Occipital lobe (tissue), 2 donors: ENCODE results near the gene AHCYL1. TPM values are rescaled to one million over a fixed set of nuclear protein-coding genes. Genes with fewer than 3 reads are reported as not detected.
"Not testable (repeated sequence)": the region's sequence is repeated elsewhere in the genome, so short reads cannot be mapped to it uniquely, and the experiment has no call there.

Experiments used
- DNase-seq: peaks from one replicate; lab custom pipeline; 2025; lab: John Stamatoyannopoulos, UW
- total RNA-seq: library from RNA; depleted of rRNA; stranded (reverse); fragments of >200 nt; gene quantifications from one replicate; pipeline ENCODE4 v1.2.3, GENCODE V29; 2014

AHCYL1 gene
- total RNA-seq, result 26.4 TPM

DNA sequence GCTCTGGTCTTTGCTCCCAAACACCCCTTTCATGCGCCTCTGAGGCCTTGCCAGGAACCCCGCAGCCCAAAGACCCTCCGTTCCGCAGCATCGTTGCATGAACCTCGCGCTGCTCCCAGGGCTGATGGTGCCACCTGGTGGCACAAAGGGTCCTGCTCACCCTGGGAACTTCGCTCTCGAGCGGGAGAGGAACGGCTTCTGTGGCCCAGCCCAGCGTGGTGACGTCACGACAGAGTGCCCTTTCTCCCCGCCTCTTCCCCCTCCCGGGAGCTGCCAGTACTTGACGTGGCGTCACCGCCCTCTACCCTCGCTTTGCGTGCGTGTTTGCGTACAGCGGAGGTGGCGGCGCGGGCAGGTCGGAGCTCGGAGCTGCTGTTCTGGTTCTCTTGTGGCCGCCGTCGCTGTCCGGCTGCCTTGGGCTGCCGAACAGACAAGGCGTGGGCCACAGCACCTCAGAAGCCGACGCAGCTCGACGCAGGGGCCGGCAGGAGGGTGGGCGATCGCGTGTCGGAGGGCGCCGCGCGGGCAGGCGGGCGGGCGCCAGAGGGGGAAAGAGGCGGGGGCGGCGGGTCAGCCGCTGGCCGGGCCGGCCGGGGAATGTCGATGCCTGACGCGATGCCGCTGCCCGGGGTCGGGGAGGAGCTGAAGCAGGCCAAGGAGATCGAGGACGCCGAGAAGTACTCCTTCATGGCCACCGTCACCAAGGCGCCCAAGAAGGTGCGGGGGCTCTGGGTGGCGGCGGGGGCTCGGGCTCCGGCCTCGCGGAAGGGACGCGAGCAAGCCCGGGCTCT is at the start of gene AHCYL1:
AHCYL1 (plus strand) TSS at position 310 of the 791 bp plus-strand sequence; CDS start at position 598, 288 bp downstream.
- DNase-seq, result peak; percentile 99

DNA sequence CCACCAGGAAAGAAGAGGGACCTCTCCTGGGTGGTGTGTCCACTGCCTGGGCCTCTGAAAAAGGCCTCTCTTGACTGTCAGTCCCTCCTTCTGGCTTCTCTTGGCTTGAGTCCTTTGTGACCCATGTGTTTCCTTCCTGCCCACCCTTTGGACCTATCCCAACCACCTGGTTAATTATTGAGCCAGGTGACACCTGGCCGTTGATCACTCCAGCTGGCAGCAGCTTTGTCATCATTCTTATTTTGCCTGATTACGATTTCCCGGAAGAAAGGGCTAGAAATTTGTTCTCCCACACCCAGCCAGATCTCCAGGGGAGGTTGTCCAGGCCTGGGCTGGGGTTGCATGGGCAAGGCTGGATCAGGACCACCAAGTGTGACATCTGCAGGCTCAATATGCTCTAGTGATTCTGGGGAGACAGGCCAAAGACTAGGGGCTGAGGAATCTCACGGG is 49.1 kb upstream of the AHCYL1 start:
- DNase-seq, result no peak

DNA sequence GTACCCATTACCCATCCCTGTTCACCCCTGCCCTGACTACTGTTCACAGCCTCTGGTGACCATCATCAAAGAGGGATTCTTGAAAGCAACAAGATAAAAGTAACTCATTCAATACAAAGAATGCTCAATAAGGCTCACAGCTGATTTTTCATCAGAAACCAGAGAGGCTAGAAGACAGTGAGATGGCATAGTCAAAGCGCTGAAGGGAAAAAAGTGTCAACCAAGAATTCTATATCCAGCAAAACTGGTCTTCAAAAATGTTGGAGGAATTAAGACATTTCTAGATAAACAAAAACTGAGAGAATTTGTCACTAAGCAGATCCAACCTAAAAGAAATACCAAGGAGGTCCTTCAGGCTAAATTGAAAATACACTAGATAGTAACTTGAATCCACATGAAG is 46.8 kb upstream of the AHCYL1 start:
- DNase-seq, result no peak

DNA sequence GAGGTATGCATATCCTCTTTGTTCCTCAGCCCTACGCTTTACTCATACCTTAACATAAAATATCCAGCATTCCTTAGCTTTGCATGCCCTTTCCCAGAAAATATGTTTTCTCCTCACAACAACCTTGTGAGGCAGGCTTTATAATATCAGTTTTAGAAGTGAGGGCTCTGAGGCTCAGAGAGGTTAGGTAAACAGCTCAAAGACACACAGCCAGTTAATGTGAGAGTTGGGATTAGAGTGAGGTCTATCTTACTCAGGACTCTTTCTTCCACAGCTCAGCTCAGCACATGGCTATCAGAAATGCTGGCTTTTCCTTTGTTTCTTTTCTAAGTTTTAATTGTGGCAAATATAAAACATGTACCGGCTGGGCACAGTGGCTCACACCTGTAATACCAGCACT is 46.0 kb upstream of the AHCYL1 start:
- DNase-seq, result no peak

DNA sequence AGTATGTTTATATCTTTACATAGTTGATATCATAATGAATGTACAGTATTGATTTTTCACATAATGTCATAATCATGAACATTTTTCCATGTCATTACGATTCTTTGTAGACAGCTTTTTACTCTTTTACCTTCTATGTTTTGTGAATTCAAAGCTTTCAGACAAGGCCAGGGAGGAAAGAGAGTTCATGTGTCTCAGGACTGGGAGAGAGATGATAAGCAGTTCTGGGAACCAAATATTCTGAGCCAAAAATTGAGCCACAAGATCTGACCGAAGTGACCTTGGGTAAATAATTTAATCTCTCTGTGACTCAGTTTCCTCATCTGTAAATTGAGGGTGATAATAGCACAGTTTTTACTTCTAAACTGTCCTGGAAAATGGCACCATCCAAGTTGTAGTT is 42.1 kb upstream of the AHCYL1 start:
- no peak for DNase-seq

DNA sequence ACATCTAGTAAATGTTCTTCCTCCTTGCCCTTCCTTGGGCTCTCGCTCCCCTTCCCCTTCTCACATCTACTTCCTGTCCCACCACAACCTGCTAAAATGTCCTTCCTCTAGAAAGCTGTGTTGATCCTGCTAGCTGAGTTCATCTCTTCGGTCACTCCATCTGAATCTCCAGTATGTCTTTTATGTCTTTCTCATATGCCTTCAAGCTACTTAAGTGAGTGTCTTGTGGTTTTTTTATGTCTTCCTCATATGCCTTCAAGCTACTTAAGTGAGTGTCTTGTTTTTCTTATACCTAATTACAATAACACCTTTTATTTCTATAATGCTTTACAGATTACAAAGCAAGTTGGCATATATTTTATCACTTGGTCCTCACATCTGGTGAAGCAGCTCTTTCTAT is 40.0 kb upstream of the AHCYL1 start:
- DNase-seq, result no peak

DNA sequence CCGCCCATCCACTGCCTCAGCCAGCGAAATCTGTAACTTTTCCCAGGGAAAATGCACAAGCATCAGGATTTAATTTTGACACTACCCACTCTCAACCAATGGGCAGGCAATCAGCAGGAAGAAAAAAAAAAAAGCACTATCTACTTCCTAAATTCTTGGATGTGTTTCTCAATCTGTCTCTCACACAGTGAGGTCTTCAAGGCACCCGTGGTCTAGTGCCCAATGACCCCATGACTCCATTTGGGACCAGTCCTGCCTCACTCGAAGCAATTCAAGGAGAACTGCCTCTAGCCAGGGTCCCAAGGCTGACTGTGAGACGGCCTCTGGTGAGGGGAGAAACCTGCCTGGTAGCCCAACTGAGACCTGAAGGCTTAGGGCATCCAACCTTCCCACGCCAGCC is 38.1 kb upstream of the AHCYL1 start:
- no peak for DNase-seq

DNA sequence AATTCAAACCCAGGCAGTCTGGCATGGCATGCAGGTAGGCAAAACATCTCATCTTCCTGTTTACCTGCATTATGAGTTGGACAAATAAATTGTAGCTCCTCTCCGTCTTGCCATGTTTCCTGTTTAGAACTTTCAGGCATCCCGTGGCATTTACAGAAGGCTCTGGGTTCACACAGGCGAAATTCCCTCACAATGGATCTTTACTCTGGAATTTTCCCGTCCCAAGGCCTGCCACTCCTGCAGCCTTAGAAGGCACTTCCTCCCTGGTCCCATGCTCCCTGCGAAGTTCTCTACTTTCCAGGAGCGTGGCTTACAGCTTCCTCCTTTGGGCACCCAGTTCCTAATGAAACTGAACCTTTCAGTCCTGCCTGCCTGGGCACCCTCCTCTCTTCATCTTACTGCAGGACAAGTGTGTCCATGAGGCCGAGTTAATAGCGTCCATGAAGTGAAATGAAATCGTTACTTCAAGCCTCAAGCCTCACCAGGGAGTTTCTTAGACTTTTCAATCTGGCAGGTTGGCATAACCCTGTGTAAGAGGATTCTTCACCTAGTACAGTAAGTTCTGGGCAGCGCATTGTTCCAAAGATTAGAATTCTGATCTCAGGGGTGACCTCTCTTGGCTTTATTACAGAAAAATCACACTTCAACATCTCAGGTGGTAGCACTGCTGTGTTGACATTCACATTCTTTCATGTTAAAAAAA is 36.8 kb upstream of the AHCYL1 start:
- no peak for DNase-seq

DNA sequence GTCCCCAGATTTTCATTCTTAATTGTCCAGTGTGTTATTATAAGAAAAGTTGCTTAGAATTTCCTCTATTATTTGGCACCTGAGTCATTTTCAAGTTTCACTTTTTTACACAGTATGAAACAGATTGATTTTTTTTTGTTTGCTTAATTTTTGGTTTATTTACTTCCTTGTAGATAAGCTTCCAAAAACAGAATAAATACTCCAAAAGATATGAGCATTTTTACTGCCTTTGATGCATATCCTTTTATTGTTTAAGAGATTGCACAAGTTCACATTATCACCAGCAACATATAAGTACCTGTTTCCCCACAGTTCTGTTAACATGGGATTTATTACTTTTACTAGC is 36.3 kb upstream of the AHCYL1 start:
- no peak for DNase-seq

DNA sequence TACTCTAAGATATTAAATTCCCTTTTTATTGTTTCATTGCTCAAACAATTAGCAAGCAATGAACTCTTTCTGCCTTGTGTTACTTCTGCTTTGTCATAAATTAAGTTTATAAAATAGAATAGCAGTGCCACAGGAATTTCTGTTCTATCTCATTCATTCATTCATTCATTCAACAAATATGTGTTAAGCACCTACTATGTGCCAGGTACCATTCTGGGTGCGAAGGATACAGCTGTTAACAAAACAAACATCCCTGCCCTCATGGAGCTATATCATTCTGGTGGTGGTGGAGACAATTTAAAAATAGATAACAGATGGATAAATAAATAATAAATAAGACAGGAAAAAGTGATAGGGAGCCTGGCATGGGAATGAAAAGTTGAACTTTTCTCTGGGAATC is 34.5 kb upstream of the AHCYL1 start:
- no peak for DNase-seq

DNA sequence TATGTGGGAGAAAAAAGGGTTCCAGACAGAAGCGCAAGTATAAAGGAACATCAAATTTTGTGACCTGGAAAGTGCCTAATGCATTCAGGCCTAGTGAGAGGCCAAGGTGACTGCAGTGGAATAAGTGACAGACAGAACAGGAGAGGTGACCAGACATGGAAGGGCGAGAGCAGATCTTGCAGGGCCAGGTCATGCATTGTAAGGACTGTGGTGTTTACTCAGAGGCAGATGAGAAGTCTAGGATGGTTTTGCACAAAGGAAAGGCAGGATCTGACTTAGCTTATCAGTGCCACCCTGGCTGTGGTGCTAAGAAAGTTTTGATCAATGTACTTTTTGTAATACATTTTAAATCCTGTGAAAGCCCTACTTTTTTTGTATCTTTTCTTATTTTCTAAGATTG is 34.1 kb upstream of the AHCYL1 start:
- no peak for DNase-seq

DNA sequence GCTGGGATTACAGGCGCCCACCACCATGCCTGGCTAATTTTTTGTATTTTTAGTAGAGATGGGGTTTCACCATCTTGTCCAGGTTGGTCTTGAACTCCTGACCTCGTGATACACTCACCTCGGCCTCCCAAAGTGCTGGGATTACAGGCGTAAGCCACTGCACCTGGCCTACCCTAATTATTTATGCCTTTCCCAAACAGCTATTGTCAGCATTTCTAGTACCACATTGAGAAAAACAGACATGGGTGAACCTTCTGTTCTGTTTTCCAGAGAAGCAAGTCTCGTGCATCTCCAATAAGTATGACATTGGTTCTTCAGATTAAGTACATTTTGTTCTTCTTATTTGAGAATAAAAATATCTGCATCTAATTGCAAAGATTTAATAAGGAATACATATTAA is 33.1 kb upstream of the AHCYL1 start:
- not testable (repeated sequence) for DNase-seq

DNA sequence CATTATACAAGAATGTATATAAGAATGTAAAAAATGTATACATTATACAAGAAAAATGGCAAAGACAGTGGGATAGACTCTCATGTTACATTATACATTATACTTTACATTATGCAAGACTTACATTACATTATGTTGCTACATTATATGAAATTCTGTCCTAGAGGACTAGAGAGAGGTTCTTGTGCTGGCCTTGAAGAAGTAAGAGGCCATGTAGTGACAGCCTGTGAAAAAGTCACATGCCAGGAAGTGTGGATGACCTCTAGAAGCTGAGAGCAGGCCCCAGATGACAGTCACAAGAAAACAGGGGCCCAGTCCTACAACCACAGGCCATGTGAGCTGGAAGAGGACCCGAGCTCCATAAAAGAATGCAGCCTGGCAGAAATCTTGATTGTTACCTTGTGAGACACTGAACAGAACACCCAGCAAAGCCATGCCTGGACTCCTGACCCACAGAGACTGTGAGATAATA is 30.5 kb upstream of the AHCYL1 start:
- DNase-seq, result no peak

DNA sequence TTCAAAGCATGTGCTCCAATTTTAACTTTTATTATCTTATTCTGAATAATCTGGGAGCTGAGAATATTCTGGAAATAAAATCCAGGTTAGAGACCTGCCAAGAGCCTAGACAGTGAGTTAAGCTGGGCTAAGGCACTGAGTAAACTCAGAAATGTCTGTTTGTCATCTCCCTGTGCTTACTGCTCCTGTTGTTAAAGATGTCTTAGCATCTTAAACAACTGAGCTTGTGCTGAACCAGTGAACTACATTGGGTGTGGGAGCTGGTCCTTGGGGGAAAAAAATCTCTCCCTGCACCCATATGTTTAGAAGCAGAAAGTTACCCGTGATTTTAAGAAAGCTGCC is 25.0 kb upstream of the AHCYL1 start:
- no peak for DNase-seq

DNA sequence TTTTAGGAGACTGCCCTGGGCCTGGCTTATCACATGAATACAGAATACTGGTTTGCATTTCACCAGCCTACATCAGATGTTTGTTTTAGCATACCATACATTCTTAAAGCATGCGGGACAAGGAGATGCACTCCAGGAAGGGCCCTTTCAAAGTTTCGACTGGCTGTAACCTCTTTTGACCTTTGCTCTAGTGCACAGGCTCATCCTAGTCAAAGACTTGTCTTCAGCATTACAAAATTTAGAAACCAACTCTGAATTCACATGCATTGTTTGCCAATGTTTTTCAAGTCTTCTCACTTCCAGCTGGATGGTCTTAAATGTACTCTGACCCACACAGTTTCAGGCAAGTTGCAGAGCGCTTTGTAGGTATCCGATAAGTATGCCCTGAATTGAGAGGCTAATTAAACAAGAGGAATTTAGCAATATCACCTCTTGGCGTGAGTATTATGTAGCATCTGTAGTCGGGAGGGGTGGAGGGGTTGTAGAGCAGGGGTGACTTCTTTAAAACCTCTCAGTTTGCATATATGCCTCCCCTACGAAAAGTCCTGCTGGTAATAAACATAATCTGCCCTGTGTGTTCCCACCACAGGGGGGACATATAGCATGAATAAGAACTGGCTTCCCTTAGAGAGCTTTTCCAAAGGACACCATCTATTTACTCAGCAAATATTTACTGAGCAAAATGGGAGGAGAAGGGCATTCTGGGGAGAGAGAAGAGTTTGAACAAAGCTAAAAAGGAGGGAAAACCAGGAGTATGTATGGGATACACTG is 24.4 kb upstream of the AHCYL1 start:
- no peak for DNase-seq

DNA sequence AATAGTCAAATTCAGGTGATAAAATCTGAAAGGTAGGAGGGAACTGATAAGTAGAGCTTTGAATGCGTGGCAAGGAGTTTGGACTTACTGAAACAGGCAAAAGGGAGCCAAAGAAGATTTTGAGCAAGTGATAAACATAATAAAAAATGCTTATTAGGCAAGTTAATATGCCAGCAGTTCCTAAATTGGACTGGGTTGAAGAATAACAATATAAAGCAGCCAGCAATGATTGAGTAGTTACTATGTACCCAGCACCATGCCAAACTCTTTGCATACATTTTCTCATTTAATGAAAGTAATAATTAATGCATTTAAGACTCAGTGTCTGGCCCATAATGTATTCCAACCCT is 23.8 kb upstream of the AHCYL1 start:
- no peak for DNase-seq

DNA sequence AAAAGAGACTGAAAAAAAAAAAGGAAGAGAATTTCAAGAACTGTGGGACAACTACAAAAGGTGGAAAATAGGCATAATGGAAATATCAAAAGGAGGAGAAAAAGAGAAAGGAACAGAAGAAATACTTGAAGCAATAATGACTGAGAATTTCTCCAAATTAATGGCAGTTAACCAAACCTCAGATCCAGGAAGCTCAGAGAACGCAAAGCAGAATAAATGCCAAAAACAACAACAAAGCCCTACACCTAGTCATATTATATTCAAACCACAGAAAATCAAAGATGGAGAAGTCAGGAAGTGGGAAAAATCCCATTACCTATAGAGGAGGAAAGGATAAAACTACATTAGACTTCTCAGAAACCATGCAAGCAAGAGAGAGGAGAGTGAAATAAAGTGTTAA is 20.7 kb upstream of the AHCYL1 start:
- no peak for DNase-seq

DNA sequence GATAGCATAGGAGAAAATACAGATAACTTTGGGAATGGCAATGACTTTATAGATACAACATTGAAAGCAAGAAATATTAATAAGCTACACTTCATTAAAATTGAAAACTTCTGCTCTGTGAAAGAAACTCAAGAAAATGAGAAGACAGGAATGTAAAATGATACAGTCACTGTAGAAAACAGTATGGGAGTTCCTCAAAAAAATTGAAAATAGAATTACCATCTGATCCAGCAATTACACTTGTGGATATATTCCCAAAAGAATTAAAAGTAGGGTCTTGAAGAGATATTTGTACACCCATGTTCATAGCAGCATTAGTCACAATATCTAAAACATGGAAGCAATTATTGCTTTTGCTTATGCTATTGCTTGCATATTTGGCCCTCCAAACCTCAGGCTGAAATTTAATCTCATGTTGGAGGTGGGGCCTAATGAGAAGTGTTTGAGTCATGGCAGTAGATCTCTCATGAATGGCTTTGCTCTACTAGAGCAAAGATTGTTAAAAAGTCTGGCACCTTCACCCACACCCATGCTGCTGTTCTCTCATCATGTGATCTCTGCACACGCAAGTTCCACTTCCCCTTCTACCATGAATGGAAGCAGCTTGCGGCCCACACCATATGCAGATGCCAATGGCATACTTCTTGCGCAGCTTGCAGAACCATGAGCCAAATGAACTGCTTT is 15.3 kb upstream of the AHCYL1 start:
- no peak for DNase-seq

DNA sequence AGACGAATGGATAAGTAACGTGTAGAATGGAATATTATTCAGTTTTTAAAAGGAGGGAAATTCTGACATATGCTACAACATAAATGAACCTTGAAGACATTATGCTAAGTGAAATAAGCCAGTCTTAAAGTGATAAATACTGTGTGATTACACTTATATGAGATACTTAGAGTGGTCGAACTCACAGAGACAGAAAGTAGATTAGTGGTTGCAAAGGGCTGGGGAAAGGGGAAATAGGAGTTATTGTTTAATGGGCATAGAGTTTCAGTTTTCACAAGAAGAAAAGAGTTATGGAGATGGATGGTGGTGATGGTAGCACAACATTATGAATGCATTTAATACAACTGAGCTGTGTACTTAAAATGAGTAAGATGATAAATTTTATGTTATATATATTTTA is 14.7 kb upstream of the AHCYL1 start:
- DNase-seq, result no peak

DNA sequence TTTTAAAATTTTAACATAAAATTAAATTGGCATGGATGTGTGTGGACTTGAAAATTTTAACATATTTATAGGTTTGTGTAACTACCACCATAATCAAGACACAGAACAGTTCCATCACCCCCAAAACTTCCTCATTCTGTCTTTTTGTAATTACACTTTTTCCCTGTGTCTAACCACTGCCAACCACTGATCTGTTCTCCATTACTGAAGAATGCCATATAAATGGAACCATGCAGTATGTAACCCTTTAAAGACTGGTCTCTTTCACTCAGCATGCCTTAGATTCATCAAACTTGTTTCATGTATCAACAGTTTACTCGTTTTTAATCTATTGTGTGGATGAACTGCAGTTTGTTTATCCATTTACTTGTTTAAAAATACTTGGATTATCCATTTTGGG is 13.0 kb upstream of the AHCYL1 start:
- no peak for DNase-seq

DNA sequence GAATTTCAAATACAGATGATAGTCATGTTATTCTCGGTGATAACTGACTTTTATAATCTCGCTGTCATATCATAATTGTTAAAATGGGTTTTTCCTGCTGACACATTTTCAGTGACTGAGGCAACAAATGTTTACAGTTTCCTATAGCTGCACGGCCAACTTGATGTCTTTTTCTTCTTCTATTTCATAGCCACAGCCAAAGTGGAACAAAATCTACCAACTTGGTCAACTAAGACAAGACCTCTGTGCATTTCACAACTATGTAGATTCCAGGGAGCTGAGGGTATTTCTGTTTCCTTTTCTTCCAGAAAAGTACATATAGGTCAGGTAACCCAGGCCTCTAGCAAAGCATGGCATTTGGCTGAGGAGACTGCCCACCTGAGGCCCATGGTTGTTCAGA is 10.4 kb upstream of the AHCYL1 start:
- DNase-seq, result no peak

DNA sequence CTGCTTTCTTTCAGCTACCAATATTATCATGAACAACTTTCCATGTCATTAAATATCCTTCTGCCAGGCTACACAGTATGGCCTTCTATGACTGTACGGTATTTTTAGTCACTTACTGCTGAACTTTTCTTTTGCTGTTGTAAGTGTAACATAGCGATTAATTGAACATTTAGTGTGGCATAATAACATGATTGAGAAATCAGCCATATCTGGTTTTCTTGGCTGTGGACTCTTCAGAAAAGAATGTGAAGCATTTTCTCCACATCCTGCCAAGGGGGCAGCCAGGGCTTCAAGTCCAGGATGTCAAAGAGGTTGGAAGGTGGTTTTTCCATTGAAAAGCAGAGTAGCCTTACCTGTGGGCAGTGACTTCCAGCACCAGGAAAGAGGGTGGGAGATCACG is 8.8 kb upstream of the AHCYL1 start:
- DNase-seq, result no peak
